Vagina (tissue), 2 donors: ENCODE data around the gene OR5K1. TPM values are rescaled to one million over a fixed set of nuclear protein-coding genes. Genes with fewer than 3 reads are reported as not detected.

ENCODE experiments used
- DNase-seq, 2 donors: peaks; one replicate each; pipeline ENCODE4 v3.0.0-alpha.2; 2017; ENCODE audit errors: extremely low spot score in 2 of 2
- H3K27ac ChIP-seq: fragments of 200-600 bp; sonication (generic); one replicate; pipeline ENCODE4 v1.5.1; 2019
- H3K27me3 ChIP-seq: fragments of 200-600 bp; sonication (generic); one replicate; pipeline ENCODE4 v1.5.1; 2019
- H3K36me3 ChIP-seq, 2 donors: fragments of 200-600 bp; sonication (generic); one replicate each; pipeline ENCODE4 v1.5.1; 2017 to 2019
- H3K4me1 ChIP-seq: fragments of 200-600 bp; sonication (generic); one replicate; pipeline ENCODE4 v1.5.1; 2019
- H3K4me3 ChIP-seq, 2 donors: fragments of 200-600 bp; sonication (generic); 1 replicate in 1 of 2; 2 replicates in 1 of 2; pipeline ENCODE4 v1.5.1; 2016 to 2019
- H3K9me3 ChIP-seq: fragments of 200-600 bp; sonication (generic); one replicate; pipeline ENCODE4 v1.5.1; 2019
- CTCF ChIP-seq, 3 experiments: fragments of 450-650 bp in 2 of 3; fragments of 200-600 bp in 1 of 3; sonication (generic) in 1 of 3; IDR thresholded peaks; one replicate each; pipeline ENCODE4 v1.5.1; 2017 to 2019; ENCODE audit warnings: antibody characterized with exemption in 3 of 3, mild to moderate bottlenecking in 2 of 3, moderate library complexity in 2 of 3
- POLR2A ChIP-seq, 2 donors: fragments of 450-650 bp; IDR thresholded peaks; one replicate each; pipeline ENCODE4 v1.6.1; 2017; ENCODE audit warnings: antibody characterized with exemption in 2 of 2, mild to moderate bottlenecking in 2 of 2, moderate library complexity in 2 of 2
- POLR2AphosphoS5 ChIP-seq, 2 donors: sonication (generic); formaldehyde crosslinking; IDR thresholded peaks; one replicate each; pipeline ENCODE4 v1.9.0; 2017; ENCODE audit warnings: antibody characterized with exemption in 2 of 2, mild to moderate bottlenecking in 2 of 2, low read depth in 1 of 2; ENCODE audit not compliant: insufficient read depth in 1 of 2
- intact Hi-C: fragments of 100-400 bp; cut with DNase I; formaldehyde crosslinking; loops from one replicate; pipeline ENCODE4 v1.15.1; 2023
- total RNA-seq: library from RNA; depleted of rRNA; stranded (reverse); fragments of >200 nt; gene quantifications from one replicate; pipeline ENCODE4 v1.2.3, GENCODE V29; 2016

OR5K1 gene
- total RNA-seq, 1 donor from 2014 or later, result not detected

- intact Hi-C loops, result no loop called here
Observed at GRCh38 chr3:98512576-98512975, 49.6 kb downstream of the OR5K1 start.

GRCh38 chr3:98513091-98513511, 50.1 kb downstream of the OR5K1 start:
- Histone ChIP-seq H3K9me3 (no peaks in the 10 kb centered on the region), H3K4me1 (peaks cover 13% of the 10 kb centered on the region), H3K36me3 (peaks cover 0 to 30% of the 10 kb centered on the region in 2 donors), H3K27me3 (no peaks in the 10 kb centered on the region), H3K4me3 (no peak overlapping the region), H3K27ac (no peak overlapping the region)
- DNase-seq, result no peak
- peak in 1 of 2 donors; percentile 20 for TF ChIP-seq POLR2AphosphoS5 (IDR thresholded peaks at IDR 0.05; ENCODE audit: insufficient read depth in 1 of 2, low read depth in 1 of 2)
- TF ChIP-seq POLR2A (IDR thresholded peaks at IDR 0.05), result no peak
- intact Hi-C loops, result no loop called here

More at GRCh38 chr3:98512576-98512975, 49.6 kb downstream of the OR5K1 start:
- Histone ChIP-seq H3K36me3 (peaks cover 0 to 24% of the 10 kb centered on the region in 2 donors), H3K27ac (no peak overlapping the region), H3K4me3 (no peak overlapping the region), H3K4me1 (peaks cover 9% of the 10 kb centered on the region), H3K27me3 (no peaks in the 10 kb centered on the region), H3K9me3 (no peaks in the 10 kb centered on the region)
- TF ChIP-seq CTCF (IDR thresholded peaks at IDR 0.05), result no peak
- no peak for TF ChIP-seq POLR2AphosphoS5 (IDR thresholded peaks at IDR 0.05; ENCODE audit: insufficient read depth in 1 of 2, low read depth in 1 of 2)
- no peak for TF ChIP-seq POLR2A (IDR thresholded peaks at IDR 0.05)
- DNase-seq, result no peak

- peaks cover 0 to 35% of the 10 kb centered on the region in 2 donors for H3K36me3 ChIP-seq
- intact Hi-C loops, result no loop called here
- TF ChIP-seq POLR2AphosphoS5 (IDR thresholded peaks at IDR 0.05; ENCODE audit: insufficient read depth in 1 of 2, low read depth in 1 of 2) (no peak), CTCF (IDR thresholded peaks at IDR 0.05) (no peak), POLR2A (IDR thresholded peaks at IDR 0.05) (no peak)
- DNase-seq, result no peak
- H3K4me1 ChIP-seq, result peaks cover 20% of the 10 kb centered on the region
- no peak overlapping the region for H3K27ac ChIP-seq
- H3K27me3 ChIP-seq, result no peaks in the 10 kb centered on the region
- no peak overlapping the region for H3K4me3 ChIP-seq
- no peaks in the 10 kb centered on the region for H3K9me3 ChIP-seq
Observed at GRCh38 chr3:98513736-98514135, 50.7 kb downstream of the OR5K1 start.

- H3K27me3 ChIP-seq, result no peaks in the 10 kb centered on the region
- no peak for DNase-seq
- TF ChIP-seq CTCF (IDR thresholded peaks at IDR 0.05), result no peak
- TF ChIP-seq POLR2AphosphoS5 (IDR thresholded peaks at IDR 0.05; ENCODE audit: insufficient read depth in 1 of 2, low read depth in 1 of 2), result no peak
- no peak for TF ChIP-seq POLR2A (IDR thresholded peaks at IDR 0.05)
- intact Hi-C loops, result no loop called here
- H3K4me3 ChIP-seq, result no peak overlapping the region
- H3K9me3 ChIP-seq, result no peaks in the 10 kb centered on the region
- H3K36me3 ChIP-seq, result peaks cover 0 to 35% of the 10 kb centered on the region in 2 donors
- H3K27ac ChIP-seq, result no peak overlapping the region
- peaks cover 32% of the 10 kb centered on the region for H3K4me1 ChIP-seq
Observed at GRCh38 chr3:98514948-98515347, 51.9 kb downstream of the OR5K1 start.

- Histone ChIP-seq H3K4me3 (no peak overlapping the region), H3K27me3 (no peaks in the 10 kb centered on the region), H3K4me1 (peaks cover 42% of the 10 kb centered on the region), H3K36me3 (peaks cover 0 to 35% of the 10 kb centered on the region in 2 donors), H3K9me3 (no peaks in the 10 kb centered on the region), H3K27ac (no peak overlapping the region)
- DNase-seq, result no peak
- TF ChIP-seq CTCF (IDR thresholded peaks at IDR 0.05), result no peak
- TF ChIP-seq POLR2AphosphoS5 (IDR thresholded peaks at IDR 0.05; ENCODE audit: insufficient read depth in 1 of 2, low read depth in 1 of 2), result no peak
- TF ChIP-seq POLR2A (IDR thresholded peaks at IDR 0.05), result no peak
- intact Hi-C loops, result no loop called here
Observed at GRCh38 chr3:98518816-98519215, 55.8 kb downstream of the OR5K1 start.
